GM23338 (cell line): Measurements from ENCODE around the gene URI1. TPM values are rescaled to one million over a fixed set of nuclear protein-coding genes. Genes with fewer than 3 reads are reported as not detected.

Experiments used
- ATAC-seq: fragments of 200-7000 bp; cut with Tn5 transposase; 3 replicates; pipeline ENCODE4 v1.9.1; 2020
- DNase-seq: peaks from one replicate; pipeline ENCODE4 v3.0.0-alpha.2; 2015; ENCODE audit warnings: low spot score
- H2AFZ ChIP-seq: fragments of 200-600 bp; sonication (generic); 2 replicates; pipeline ENCODE4 v1.8.0; 2016; ENCODE audit warnings: antibody characterized with exemption, mild to moderate bottlenecking, moderate library complexity
- H3F3A ChIP-seq: fragments of 200-600 bp; sonication (generic); replicated peaks from 2 replicates; pipeline ENCODE4 v1.8.0; 2017; ENCODE audit warnings: antibody characterized with exemption, mixed run types, low read depth
- H3K27ac ChIP-seq: fragments of 200-600 bp; sonication (generic); 2 replicates; pipeline ENCODE4 v1.6.1; 2016; ENCODE audit warnings: low read depth
- H3K27me3 ChIP-seq: fragments of 200-600 bp; sonication (generic); 2 replicates; pipeline ENCODE4 v1.8.0; 2016; ENCODE audit warnings: mild to moderate bottlenecking, mixed run types, moderate library complexity; ENCODE audit not compliant: insufficient read depth
- H3K36me3 ChIP-seq: fragments of 200-600 bp; sonication (generic); 2 replicates; pipeline ENCODE4 v1.8.0; 2016; ENCODE audit warnings: mild to moderate bottlenecking; ENCODE audit not compliant: insufficient read depth
- H3K4me1 ChIP-seq: fragments of 200-600 bp; sonication (generic); 2 replicates; pipeline ENCODE4 v1.8.0; 2016; ENCODE audit warnings: mild to moderate bottlenecking, moderate library complexity; ENCODE audit not compliant: insufficient read depth
- H3K4me2 ChIP-seq: fragments of 200-600 bp; sonication (generic); 2 replicates; pipeline ENCODE4 v1.7.1; 2017; ENCODE audit warnings: mixed run types
- H3K4me3 ChIP-seq: fragments of 200-600 bp; sonication (generic); 2 replicates; pipeline ENCODE4 v1.6.1; 2016; ENCODE audit warnings: mixed run types
- H3K79me2 ChIP-seq: fragments of 200-600 bp; sonication (generic); replicated peaks from 2 replicates; pipeline ENCODE4 v1.8.0; 2017; ENCODE audit warnings: mild to moderate bottlenecking; ENCODE audit not compliant: insufficient read depth
- H3K9me2 ChIP-seq: fragments of 200-600 bp; sonication (generic); 2 replicates; pipeline ENCODE4 v1.8.0; 2017; ENCODE audit not compliant: insufficient read depth
- H4K20me1 ChIP-seq: fragments of 200-600 bp; sonication (generic); replicated peaks from 2 replicates; pipeline ENCODE4 v1.8.0; 2017; ENCODE audit warnings: mild to moderate bottlenecking; ENCODE audit not compliant: insufficient read depth
- H3K27ac Mint-ChIP-seq: 2 replicates; pipeline ENCODE4 v1.8.0; 2020; ENCODE audit warnings: inconsistent platforms, mild to moderate bottlenecking, moderate library complexity, mixed read lengths
- H3K27me3 Mint-ChIP-seq: 3 replicates; pipeline ENCODE4 v1.8.0; 2022; ENCODE audit warnings: low read depth, mild to moderate bottlenecking, moderate library complexity, mixed read lengths, inconsistent platforms; ENCODE audit not compliant: insufficient read depth, poor library complexity
- H3K36me3 Mint-ChIP-seq: 3 replicates; pipeline ENCODE4 v1.8.0; 2021; ENCODE audit warnings: low read depth, mild to moderate bottlenecking, inconsistent platforms, moderate library complexity, mixed read lengths
- H3K4me1 Mint-ChIP-seq: 3 replicates; pipeline ENCODE4 v1.8.0; 2020; ENCODE audit warnings: mild to moderate bottlenecking, inconsistent platforms, mixed read lengths
- H3K4me3 Mint-ChIP-seq: 3 replicates; pipeline ENCODE4 v1.8.0; 2021; ENCODE audit warnings: moderate library complexity, mild to moderate bottlenecking, inconsistent platforms, mixed read lengths
- H3K9me3 Mint-ChIP-seq: 3 replicates; pipeline ENCODE4 v1.8.0; 2020; ENCODE audit warnings: moderate library complexity, mild to moderate bottlenecking, inconsistent platforms, mixed read lengths
- EZH2phosphoT487 ChIP-seq: fragments of 200-600 bp; sonication (generic); IDR thresholded peaks from one replicate; pipeline ENCODE4 v1.8.1; 2018; ENCODE audit warnings: antibody characterized with exemption; ENCODE audit not compliant: unreplicated experiment
- STAT1 ChIP-seq: IDR thresholded peaks from one replicate; pipeline ENCODE4 v1.6.1; 2016; ENCODE audit warnings: antibody characterized with exemption; ENCODE audit not compliant: unreplicated experiment
- ZNF114 ChIP-seq: fragments of 250-450 bp; sonication (Bioruptor Pico); IDR thresholded peaks from 2 replicates; pipeline ENCODE4 v1.5.0; 2020; ENCODE audit warnings: mild to moderate bottlenecking, moderate library complexity
- polyA plus RNA-seq: library from polyadenylated mRNA; unstranded; fragments of >200 nt; fragmentation: Nextera tagmentation; extraction: Ambion mirVana; gene quantifications from 2 replicates; pipeline ENCODE4 v1.2.1, GENCODE V29; 2016
- total RNA-seq: library from RNA; depleted of rRNA; stranded (reverse); fragments of >200 nt; shearing (Covaris generic); gene quantifications from 2 replicates; pipeline ENCODE4 v1.2.3, GENCODE V29; 2014
- TF ChIP-seq, protein P1 (sequence below): fragments of 250-450 bp; sonication (Bioruptor Pico); IDR thresholded peaks from 2 replicates; pipeline ENCODE4 v1.5.0; 2020; ENCODE audit warnings: mild to moderate bottlenecking, moderate library complexity
- TF ChIP-seq, protein P2 (sequence below), 2 experiments: fragments of 200-600 bp in 1 of 2; sonication (generic) in 1 of 2; conservative IDR thresholded peaks; 2 replicates each; pipeline versions ENCODE4 v1.5.1 to v1.6.1; 2016 to 2017; ENCODE audit warnings: antibody characterized with exemption in 2 of 2, low read depth in 2 of 2, mild to moderate bottlenecking in 2 of 2, moderate library complexity in 1 of 2
- TF ChIP-seq, protein P3 (sequence below): IDR thresholded peaks from one replicate; pipeline ENCODE4 v1.6.1; 2018; ENCODE audit warnings: antibody characterized with exemption; ENCODE audit not compliant: unreplicated experiment
- TF ChIP-seq, protein P4 (sequence below): IDR thresholded peaks from 2 replicates; pipeline ENCODE4 v1.6.1; 2016; ENCODE audit warnings: antibody characterized with exemption

URI1 gene
- total and polyA plus RNA-seq, 2 experiments from 2014 or later, result 27.6 to 68.4 TPM

DNA sequence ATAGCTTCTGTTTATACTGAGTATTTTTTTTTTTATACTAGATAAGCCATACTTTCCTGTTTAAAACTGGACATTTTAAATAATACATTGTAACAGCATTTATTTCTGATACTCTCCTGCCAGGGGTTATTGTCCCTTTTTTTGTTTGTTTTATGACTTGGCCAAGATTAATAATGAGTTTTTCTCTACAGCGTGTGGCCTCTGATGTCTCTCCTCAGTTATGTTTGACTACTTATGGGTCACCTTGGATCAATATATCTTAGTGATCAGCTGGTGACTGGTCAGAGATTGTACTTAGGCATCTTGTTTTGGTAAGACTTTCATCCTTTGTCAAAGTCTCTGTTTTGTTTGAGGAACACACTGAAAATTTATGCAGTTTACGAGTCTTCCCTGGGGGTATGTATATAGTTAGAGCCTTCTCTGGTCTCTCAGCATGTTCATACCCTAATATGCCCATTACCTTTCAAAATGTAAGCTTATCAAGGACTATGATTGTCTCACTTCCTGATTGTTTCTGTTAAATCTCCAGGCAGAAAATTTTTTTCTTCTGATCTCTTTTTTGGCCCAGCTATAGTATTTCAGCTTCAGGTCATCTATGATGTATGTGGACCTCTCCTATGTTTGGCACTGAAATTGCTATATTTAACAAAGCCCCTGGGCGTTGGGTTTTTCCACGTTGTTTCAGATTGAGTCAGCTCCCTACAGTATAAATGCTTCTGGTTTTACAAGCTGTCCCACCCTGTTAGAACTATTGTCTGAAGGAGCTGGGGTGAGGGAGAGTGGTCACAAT is 87.9 kb downstream of the URI1 start:
- no peaks in the 10 kb centered on the region for H3K9me2 ChIP-seq
- no peaks in the 10 kb centered on the region for H3F3A ChIP-seq
- peaks cover 43% of the 10 kb centered on the region for H3K36me3 Mint-ChIP-seq
- H3K79me2 ChIP-seq, result peaks cover 10% of the 10 kb centered on the region; the same call in 1 of the 2 replicates
- H3K4me1 Mint-ChIP-seq, result peaks cover 26% of the 10 kb centered on the region; the same call in 2 of the 3 replicates
- H3K4me2 ChIP-seq, result no peak overlapping the region
- H2AFZ ChIP-seq, result no peak overlapping the region
- TF ChIP-seq EZH2phosphoT487 (no peak), ZNF114 (CRISPR knock-in tag) (no peak)
- DNase-seq (no peak), ATAC-seq (no peak)
- no peaks in the 10 kb centered on the region for H3K27me3 ChIP-seq
- no peak overlapping the region for H3K27ac Mint-ChIP-seq
- H3K4me3 Mint-ChIP-seq, result no peak overlapping the region
- no peak overlapping the region for H3K27ac ChIP-seq
- peaks cover 21% of the 10 kb centered on the region for H3K4me1 ChIP-seq
- peaks cover 4% of the 10 kb centered on the region for H3K27me3 Mint-ChIP-seq
- no peaks in the 10 kb centered on the region for H3K36me3 ChIP-seq
- no peaks in the 10 kb centered on the region for H4K20me1 ChIP-seq
- H3K4me3 ChIP-seq, result no peak overlapping the region
- peaks cover 2% of the 10 kb centered on the region; the same call in 2 of the 3 replicates for H3K9me3 Mint-ChIP-seq

DNA sequence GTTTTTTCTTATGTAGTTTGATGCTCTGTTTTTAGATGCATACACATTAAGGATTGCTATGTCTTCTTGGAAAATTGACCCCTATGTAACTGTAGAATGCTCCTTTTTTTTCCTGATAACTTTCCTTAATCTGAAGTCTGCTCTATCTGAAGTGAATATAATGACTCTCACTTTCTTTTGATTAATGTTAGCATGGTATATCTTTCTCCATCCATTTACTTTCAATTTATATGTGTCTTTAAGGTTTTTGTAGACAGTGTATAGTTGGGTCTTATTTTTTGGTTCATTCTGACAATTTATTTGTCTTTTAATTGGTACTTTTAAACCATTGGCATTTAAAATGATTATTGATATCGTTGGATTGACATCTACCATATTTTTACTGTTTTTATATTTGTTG is 92.3 kb downstream of the URI1 start:
- peaks cover 6% of the 10 kb centered on the region; the same call in 2 of the 3 replicates for H3K9me3 Mint-ChIP-seq
- TF ChIP-seq, protein P1, sequence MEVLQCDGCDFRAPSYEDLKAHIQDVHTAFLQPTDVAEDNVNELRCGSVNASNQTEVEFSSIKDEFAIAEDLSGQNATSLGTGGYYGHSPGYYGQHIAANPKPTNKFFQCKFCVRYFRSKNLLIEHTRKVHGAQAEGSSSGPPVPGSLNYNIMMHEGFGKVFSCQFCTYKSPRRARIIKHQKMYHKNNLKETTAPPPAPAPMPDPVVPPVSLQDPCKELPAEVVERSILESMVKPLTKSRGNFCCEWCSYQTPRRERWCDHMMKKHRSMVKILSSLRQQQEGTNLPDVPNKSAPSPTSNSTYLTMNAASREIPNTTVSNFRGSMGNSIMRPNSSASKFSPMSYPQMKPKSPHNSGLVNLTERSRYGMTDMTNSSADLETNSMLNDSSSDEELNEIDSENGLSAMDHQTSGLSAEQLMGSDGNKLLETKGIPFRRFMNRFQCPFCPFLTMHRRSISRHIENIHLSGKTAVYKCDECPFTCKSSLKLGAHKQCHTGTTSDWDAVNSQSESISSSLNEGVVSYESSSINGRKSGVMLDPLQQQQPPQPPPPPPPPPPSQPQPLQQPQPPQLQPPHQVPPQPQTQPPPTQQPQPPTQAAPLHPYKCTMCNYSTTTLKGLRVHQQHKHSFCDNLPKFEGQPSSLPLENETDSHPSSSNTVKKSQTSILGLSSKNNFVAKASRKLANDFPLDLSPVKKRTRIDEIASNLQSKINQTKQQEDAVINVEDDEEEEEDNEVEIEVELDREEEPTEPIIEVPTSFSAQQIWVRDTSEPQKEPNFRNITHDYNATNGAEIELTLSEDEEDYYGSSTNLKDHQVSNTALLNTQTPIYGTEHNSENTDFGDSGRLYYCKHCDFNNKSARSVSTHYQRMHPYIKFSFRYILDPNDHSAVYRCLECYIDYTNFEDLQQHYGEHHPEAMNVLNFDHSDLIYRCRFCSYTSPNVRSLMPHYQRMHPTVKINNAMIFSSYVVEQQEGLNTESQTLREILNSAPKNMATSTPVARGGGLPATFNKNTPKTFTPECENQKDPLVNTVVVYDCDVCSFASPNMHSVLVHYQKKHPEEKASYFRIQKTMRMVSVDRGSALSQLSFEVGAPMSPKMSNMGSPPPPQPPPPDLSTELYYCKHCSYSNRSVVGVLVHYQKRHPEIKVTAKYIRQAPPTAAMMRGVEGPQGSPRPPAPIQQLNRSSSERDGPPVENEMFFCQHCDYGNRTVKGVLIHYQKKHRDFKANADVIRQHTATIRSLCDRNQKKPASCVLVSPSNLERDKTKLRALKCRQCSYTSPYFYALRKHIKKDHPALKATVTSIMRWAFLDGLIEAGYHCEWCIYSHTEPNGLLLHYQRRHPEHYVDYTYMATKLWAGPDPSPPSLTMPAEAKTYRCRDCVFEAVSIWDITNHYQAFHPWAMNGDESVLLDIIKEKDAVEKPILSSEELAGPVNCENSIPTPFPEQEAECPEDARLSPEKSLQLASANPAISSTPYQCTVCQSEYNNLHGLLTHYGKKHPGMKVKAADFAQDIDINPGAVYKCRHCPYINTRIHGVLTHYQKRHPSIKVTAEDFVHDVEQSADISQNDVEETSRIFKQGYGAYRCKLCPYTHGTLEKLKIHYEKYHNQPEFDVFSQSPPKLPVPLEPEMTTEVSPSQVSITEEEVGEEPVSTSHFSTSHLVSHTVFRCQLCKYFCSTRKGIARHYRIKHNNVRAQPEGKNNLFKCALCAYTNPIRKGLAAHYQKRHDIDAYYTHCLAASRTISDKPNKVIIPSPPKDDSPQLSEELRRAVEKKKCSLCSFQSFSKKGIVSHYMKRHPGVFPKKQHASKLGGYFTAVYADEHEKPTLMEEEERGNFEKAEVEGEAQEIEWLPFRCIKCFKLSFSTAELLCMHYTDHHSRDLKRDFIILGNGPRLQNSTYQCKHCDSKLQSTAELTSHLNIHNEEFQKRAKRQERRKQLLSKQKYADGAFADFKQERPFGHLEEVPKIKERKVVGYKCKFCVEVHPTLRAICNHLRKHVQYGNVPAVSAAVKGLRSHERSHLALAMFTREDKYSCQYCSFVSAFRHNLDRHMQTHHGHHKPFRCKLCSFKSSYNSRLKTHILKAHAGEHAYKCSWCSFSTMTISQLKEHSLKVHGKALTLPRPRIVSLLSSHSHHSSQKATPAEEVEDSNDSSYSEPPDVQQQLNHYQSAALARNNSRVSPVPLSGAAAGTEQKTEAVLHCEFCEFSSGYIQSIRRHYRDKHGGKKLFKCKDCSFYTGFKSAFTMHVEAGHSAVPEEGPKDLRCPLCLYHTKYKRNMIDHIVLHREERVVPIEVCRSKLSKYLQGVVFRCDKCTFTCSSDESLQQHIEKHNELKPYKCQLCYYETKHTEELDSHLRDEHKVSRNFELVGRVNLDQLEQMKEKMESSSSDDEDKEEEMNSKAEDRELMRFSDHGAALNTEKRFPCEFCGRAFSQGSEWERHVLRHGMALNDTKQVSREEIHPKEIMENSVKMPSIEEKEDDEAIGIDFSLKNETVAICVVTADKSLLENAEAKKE (CRISPR knock-in tag), result no peak
- no peak for TF ChIP-seq STAT1
- TF ChIP-seq, protein P2, sequence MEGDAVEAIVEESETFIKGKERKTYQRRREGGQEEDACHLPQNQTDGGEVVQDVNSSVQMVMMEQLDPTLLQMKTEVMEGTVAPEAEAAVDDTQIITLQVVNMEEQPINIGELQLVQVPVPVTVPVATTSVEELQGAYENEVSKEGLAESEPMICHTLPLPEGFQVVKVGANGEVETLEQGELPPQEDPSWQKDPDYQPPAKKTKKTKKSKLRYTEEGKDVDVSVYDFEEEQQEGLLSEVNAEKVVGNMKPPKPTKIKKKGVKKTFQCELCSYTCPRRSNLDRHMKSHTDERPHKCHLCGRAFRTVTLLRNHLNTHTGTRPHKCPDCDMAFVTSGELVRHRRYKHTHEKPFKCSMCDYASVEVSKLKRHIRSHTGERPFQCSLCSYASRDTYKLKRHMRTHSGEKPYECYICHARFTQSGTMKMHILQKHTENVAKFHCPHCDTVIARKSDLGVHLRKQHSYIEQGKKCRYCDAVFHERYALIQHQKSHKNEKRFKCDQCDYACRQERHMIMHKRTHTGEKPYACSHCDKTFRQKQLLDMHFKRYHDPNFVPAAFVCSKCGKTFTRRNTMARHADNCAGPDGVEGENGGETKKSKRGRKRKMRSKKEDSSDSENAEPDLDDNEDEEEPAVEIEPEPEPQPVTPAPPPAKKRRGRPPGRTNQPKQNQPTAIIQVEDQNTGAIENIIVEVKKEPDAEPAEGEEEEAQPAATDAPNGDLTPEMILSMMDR (conservative IDR thresholded peaks at IDR 0.05; ENCODE audit: low read depth in 2 of 2), result no peak
- no peak for TF ChIP-seq EZH2phosphoT487
- TF ChIP-seq, protein P3, sequence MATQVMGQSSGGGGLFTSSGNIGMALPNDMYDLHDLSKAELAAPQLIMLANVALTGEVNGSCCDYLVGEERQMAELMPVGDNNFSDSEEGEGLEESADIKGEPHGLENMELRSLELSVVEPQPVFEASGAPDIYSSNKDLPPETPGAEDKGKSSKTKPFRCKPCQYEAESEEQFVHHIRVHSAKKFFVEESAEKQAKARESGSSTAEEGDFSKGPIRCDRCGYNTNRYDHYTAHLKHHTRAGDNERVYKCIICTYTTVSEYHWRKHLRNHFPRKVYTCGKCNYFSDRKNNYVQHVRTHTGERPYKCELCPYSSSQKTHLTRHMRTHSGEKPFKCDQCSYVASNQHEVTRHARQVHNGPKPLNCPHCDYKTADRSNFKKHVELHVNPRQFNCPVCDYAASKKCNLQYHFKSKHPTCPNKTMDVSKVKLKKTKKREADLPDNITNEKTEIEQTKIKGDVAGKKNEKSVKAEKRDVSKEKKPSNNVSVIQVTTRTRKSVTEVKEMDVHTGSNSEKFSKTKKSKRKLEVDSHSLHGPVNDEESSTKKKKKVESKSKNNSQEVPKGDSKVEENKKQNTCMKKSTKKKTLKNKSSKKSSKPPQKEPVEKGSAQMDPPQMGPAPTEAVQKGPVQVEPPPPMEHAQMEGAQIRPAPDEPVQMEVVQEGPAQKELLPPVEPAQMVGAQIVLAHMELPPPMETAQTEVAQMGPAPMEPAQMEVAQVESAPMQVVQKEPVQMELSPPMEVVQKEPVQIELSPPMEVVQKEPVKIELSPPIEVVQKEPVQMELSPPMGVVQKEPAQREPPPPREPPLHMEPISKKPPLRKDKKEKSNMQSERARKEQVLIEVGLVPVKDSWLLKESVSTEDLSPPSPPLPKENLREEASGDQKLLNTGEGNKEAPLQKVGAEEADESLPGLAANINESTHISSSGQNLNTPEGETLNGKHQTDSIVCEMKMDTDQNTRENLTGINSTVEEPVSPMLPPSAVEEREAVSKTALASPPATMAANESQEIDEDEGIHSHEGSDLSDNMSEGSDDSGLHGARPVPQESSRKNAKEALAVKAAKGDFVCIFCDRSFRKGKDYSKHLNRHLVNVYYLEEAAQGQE, result no peak
- TF ChIP-seq, protein P4, sequence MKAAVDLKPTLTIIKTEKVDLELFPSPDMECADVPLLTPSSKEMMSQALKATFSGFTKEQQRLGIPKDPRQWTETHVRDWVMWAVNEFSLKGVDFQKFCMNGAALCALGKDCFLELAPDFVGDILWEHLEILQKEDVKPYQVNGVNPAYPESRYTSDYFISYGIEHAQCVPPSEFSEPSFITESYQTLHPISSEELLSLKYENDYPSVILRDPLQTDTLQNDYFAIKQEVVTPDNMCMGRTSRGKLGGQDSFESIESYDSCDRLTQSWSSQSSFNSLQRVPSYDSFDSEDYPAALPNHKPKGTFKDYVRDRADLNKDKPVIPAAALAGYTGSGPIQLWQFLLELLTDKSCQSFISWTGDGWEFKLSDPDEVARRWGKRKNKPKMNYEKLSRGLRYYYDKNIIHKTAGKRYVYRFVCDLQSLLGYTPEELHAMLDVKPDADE, result no peak

More for the DNA sequence above, 92.3 kb downstream of the URI1 start:
- Histone ChIP-seq H3K4me2 (no peak overlapping the region), H3K9me2 (no peaks in the 10 kb centered on the region), H3K4me1 (peaks cover 8% of the 10 kb centered on the region; the same call in 1 of the 2 replicates), H2AFZ (no peak overlapping the region), H3K27me3 (no peaks in the 10 kb centered on the region), H3F3A (no peaks in the 10 kb centered on the region), H3K4me3 (no peak overlapping the region), H3K27ac (no peak overlapping the region), H3K79me2 (peaks cover 7% of the 10 kb centered on the region; the same call in 1 of the 2 replicates), H3K36me3 (no peaks in the 10 kb centered on the region; the same call in 1 of the 2 replicates), H4K20me1 (no peaks in the 10 kb centered on the region)
- peaks cover 10% of the 10 kb centered on the region; the same call in 2 of the 3 replicates for H3K4me1 Mint-ChIP-seq
- peaks cover 63% of the 10 kb centered on the region for H3K36me3 Mint-ChIP-seq
- no peak overlapping the region for H3K4me3 Mint-ChIP-seq
- H3K27ac Mint-ChIP-seq, result no peak overlapping the region
- H3K27me3 Mint-ChIP-seq, result peaks cover 6% of the 10 kb centered on the region
- ATAC-seq, result no peak
- DNase-seq, result no peak
